Raji (cell line): ENCODE results near the gene SLC25A1.

Experiments used
- POLR2A ChIP-seq: IDR thresholded peaks from 2 replicates; pipeline ENCODE4 v1.6.1; 2011; ENCODE audit warnings: low read depth, low read length, control low read depth; ENCODE audit not compliant: insufficient read depth

Gene SLC25A1

GRCh38 chr22:19142394-19142793 lies 36.1 kb downstream of the SLC25A1 start:
- no peak for TF ChIP-seq POLR2A

- no peak for TF ChIP-seq POLR2A
These were observed 38.6 kb downstream of the SLC25A1 start for GRCh38 chr22:19139974-19140373.

DNA sequence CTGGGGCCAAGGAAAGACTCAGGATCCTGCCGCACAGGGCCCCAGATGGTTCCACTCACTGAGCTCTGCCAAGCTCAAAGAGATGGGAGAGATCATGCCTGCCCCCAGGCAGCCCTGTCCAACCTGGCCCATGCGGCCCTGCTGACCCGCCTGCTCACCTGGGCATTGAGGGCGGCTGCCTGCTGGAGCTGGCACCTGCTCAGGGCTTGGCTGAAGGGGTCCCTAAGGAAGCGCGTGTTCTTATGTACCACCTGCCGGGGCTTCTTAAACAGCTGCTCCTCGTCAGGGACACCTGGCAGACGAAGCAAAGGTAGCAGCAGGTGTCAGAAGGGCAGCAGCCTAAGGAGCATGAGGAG lies 39.6 kb downstream of the SLC25A1 start:
- no peak for TF ChIP-seq POLR2A

GRCh38 chr22:19138217-19139000 lies 40.1 kb downstream of the SLC25A1 start:
- TF ChIP-seq POLR2A = no peak

DNA sequence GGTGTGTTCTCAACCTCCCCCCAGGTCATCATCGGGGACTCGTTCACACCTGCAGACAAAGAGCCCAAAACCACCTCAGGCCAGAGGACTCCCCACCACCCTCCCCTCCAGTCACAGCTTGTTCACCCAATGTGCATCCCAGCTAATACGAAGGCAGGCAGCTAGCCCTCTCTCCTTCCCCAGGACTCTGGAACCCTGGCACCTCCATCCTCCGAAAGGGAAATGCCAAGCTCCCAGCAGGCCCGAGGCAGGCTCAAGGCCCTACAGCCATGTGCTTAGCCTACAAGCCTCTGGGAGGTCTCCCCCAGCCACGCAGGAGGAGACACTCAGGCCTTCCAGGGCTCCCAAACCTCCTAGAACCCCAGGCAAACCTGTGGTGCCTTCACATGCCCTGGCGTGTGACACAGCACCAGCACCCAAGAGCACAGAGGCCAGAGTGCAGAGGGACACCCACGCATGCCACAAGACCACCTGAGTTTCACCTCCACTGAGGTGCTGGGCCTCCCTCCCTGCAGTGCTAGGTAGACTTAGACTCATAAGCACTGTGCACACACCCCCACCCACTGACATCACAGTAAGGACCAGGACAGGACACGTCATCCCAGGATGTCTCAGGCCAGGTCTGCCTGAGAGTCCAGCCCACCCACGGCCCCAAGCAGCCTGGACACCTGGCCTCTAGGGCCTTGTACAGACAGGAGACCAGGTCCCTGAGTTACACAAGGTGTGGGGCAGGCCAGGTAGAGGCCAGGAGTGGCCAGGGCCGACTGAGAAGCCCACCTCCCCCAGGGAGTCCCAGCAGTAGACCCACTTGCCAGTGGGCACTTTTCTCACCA lies 40.9 kb downstream of the SLC25A1 start:
- no peak for TF ChIP-seq POLR2A

GRCh38 chr22:19136915-19137314 lies 41.6 kb downstream of the SLC25A1 start:
- TF ChIP-seq POLR2A = no peak

GRCh38 chr22:19134874-19135273 lies 43.7 kb downstream of the SLC25A1 start:
- TF ChIP-seq POLR2A = no peak

- TF ChIP-seq POLR2A = no peak
These were observed 44.2 kb downstream of the SLC25A1 start for GRCh38 chr22:19134176-19134831.

- no peak for TF ChIP-seq POLR2A
These were observed 45.0 kb downstream of the SLC25A1 start for GRCh38 chr22:19133561-19133960.

GRCh38 chr22:19132693-19133400 lies 45.7 kb downstream of the SLC25A1 start:
- no peak for TF ChIP-seq POLR2A

GRCh38 chr22:19132153-19132552 lies 46.4 kb downstream of the SLC25A1 start:
- TF ChIP-seq POLR2A = no peak

- no peak for TF ChIP-seq POLR2A
These were observed 46.9 kb downstream of the SLC25A1 start for GRCh38 chr22:19131685-19132015.

- TF ChIP-seq POLR2A = no peak
These were observed 47.4 kb downstream of the SLC25A1 start, which contains the start of gene TSSK2 for GRCh38 chr22:19130959-19131684. TSS of gene TSSK2 (plus strand) at chr22:19131308. CDS start at chr22:19131400, 92 bp downstream.

DNA sequence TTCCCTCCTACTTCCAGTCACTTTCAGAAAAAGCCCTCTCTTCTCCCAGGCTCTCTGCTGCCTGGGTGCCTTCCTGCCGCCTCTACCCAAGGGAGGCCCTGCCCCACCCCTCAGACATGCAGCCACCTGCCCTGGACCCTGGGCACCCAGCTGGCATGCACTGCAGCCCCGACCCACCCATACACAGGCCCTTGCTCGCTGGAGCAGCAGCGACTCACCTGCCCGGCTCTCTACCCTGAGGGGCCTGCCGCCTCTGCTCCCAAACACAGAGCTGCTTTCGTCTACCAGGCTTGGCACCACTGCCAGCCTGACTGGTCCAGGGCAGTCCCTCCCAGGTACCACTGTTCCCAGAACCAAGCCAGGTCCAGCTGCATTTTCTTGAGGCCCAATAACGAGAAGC lies 48.7 kb downstream of the SLC25A1 start:
- no peak for TF ChIP-seq POLR2A
